Parathyroid adenoma (tissue), 2 donors: Measurements from ENCODE around the gene EEF1AKMT4.

ENCODE experiments used
- H2AFZ ChIP-seq: fragments of 300-600 bp; sonication (generic); one replicate; pipeline ENCODE4 v1.7.0; 2017; ENCODE audit warnings: antibody characterized with exemption, mild to moderate bottlenecking
- H3K27ac ChIP-seq: fragments of 300-600 bp; sonication (generic); one replicate; pipeline ENCODE4 v1.7.0; 2017
- H3K27me3 ChIP-seq: fragments of 300-600 bp; sonication (generic); one replicate; pipeline ENCODE4 v1.7.0; 2017; ENCODE audit warnings: low read length; ENCODE audit not compliant: control insufficient read depth, insufficient read depth
- H3K36me3 ChIP-seq: fragments of 300-600 bp; sonication (generic); one replicate; pipeline ENCODE4 v1.7.0; 2017; ENCODE audit warnings: low read length; ENCODE audit not compliant: control insufficient read depth, insufficient read depth
- H3K4me1 ChIP-seq: fragments of 300-600 bp; sonication (generic); one replicate; pipeline ENCODE4 v1.7.0; 2017; ENCODE audit warnings: control low read depth
- H3K4me2 ChIP-seq: fragments of 300-600 bp; sonication (generic); one replicate; pipeline ENCODE4 v1.7.0; 2017; ENCODE audit warnings: low read length
- H3K4me3 ChIP-seq: fragments of 300-600 bp; sonication (generic); one replicate; pipeline ENCODE4 v1.7.0; 2017; ENCODE audit warnings: low read depth, low read length
- H3K79me2 ChIP-seq: fragments of 300-600 bp; sonication (generic); one replicate; pipeline ENCODE4 v1.7.0; 2017; ENCODE audit warnings: control low read depth
- H3K9ac ChIP-seq: fragments of 300-600 bp; sonication (generic); one replicate; pipeline ENCODE4 v1.7.0; 2017; ENCODE audit warnings: mild to moderate bottlenecking
- H3K9me3 ChIP-seq: fragments of 300-600 bp; sonication (generic); one replicate; pipeline ENCODE4 v1.7.0; 2017; ENCODE audit warnings: low read length; ENCODE audit not compliant: control insufficient read depth
- CTCF ChIP-seq: fragments of 300-600 bp; sonication (generic); IDR thresholded peaks from one replicate; pipeline ENCODE4 v1.7.0; 2017; ENCODE audit warnings: antibody characterized with exemption, mild to moderate bottlenecking
- donor health status: primary hyperparathyroidism.

EEF1AKMT4 gene

GRCh38 chr3:184211297-184211696, 38.2 kb upstream of the EEF1AKMT4 start:
- Histone ChIP-seq H3K27me3 (no peaks in the 10 kb centered on the region), H3K9ac (no peak overlapping the region), H3K9me3 (no peaks in the 10 kb centered on the region), H3K4me1 (no peaks in the 10 kb centered on the region), H3K27ac (no peak overlapping the region), H3K4me2 (no peak overlapping the region), H3K4me3 (no peak overlapping the region), H3K79me2 (no peaks in the 10 kb centered on the region), H3K36me3 (no peaks in the 10 kb centered on the region), H2AFZ (no peak overlapping the region)
- no peak for TF ChIP-seq CTCF

- no peak for TF ChIP-seq CTCF
- Histone ChIP-seq H3K36me3 (no peaks in the 10 kb centered on the region), H2AFZ (no peak overlapping the region), H3K27ac (no peak overlapping the region), H3K9ac (no peak overlapping the region), H3K4me3 (no peak overlapping the region), H3K27me3 (no peaks in the 10 kb centered on the region), H3K4me2 (no peak overlapping the region), H3K4me1 (no peaks in the 10 kb centered on the region), H3K79me2 (no peaks in the 10 kb centered on the region), H3K9me3 (no peaks in the 10 kb centered on the region)
Observed at GRCh38 chr3:184211718-184212117, 37.8 kb upstream of the EEF1AKMT4 start.

GRCh38 chr3:184218814-184219213, 30.7 kb upstream of the EEF1AKMT4 start:
- Histone ChIP-seq H3K4me2 (no peak overlapping the region), H2AFZ (no peak overlapping the region), H3K79me2 (peaks cover 2% of the 10 kb centered on the region)

GRCh38 chr3:184222521-184222920, 27.0 kb upstream of the EEF1AKMT4 start:
- Histone ChIP-seq H3K27me3 (no peaks in the 10 kb centered on the region), H3K27ac (no peak overlapping the region), H3K4me2 (no peak overlapping the region), H3K36me3 (no peaks in the 10 kb centered on the region), H3K79me2 (peaks cover 2% of the 10 kb centered on the region), H3K9me3 (no peaks in the 10 kb centered on the region), H2AFZ (no peak overlapping the region), H3K4me3 (no peak overlapping the region), H3K9ac (no peak overlapping the region), H3K4me1 (no peaks in the 10 kb centered on the region)
- TF ChIP-seq CTCF = no peak

More at GRCh38 chr3:184218814-184219213, 30.7 kb upstream of the EEF1AKMT4 start:
- Histone ChIP-seq H3K4me1 (no peaks in the 10 kb centered on the region), H3K27me3 (no peaks in the 10 kb centered on the region), H3K27ac (no peak overlapping the region), H3K9me3 (no peaks in the 10 kb centered on the region), H3K36me3 (no peaks in the 10 kb centered on the region), H3K9ac (no peak overlapping the region), H3K4me3 (no peak overlapping the region)
- no peak for TF ChIP-seq CTCF

GRCh38 chr3:184223946-184224345, 25.5 kb upstream of the EEF1AKMT4 start:
- Histone ChIP-seq H3K79me2 (peaks cover 2% of the 10 kb centered on the region), H3K4me3 (no peak overlapping the region), H3K4me2 (no peak overlapping the region), H3K4me1 (no peaks in the 10 kb centered on the region), H2AFZ (no peak overlapping the region), H3K27me3 (no peaks in the 10 kb centered on the region), H3K9me3 (no peaks in the 10 kb centered on the region), H3K36me3 (no peaks in the 10 kb centered on the region), H3K27ac (no peak overlapping the region), H3K9ac (no peak overlapping the region)
- no peak for TF ChIP-seq CTCF
